ENCODE results near the gene NOA1.

DNA sequence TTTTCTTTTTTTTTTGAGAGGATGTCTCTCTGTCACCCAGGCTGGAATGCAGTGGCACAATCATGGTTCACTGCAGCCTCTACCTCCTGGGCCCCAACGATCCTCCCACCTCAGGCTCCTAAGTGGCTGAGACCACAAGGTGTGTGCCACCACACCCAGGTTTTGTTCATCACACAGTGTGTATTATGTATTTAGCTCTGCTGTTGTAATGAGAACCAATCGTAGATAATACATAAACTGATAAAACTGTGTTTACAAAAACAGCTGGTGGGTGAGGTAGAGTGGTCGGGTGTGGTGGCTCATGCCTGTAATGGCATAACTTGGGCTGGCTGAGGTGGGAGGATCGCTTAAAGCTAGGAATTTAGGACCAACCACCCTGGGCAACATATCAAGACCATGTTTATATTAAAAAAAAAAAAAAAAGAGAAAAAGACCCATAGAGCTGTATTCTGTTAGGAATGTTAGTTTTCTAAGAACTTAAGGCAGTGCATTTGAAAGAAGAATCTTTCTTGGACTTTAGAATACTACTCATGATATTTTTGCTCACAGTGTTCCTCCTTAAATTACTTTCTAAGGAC, 36.2 kb upstream of the NOA1 start:
- TF ChIP-seq, protein P1, sequence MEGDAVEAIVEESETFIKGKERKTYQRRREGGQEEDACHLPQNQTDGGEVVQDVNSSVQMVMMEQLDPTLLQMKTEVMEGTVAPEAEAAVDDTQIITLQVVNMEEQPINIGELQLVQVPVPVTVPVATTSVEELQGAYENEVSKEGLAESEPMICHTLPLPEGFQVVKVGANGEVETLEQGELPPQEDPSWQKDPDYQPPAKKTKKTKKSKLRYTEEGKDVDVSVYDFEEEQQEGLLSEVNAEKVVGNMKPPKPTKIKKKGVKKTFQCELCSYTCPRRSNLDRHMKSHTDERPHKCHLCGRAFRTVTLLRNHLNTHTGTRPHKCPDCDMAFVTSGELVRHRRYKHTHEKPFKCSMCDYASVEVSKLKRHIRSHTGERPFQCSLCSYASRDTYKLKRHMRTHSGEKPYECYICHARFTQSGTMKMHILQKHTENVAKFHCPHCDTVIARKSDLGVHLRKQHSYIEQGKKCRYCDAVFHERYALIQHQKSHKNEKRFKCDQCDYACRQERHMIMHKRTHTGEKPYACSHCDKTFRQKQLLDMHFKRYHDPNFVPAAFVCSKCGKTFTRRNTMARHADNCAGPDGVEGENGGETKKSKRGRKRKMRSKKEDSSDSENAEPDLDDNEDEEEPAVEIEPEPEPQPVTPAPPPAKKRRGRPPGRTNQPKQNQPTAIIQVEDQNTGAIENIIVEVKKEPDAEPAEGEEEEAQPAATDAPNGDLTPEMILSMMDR (IDR thresholded peaks at IDR 0.05), result no peak
- no peak for TF ChIP-seq POLR2A (IDR thresholded peaks at IDR 0.05)

Measured in heart left ventricle (tissue), 13 donors.